Purkinje cell (primary cell): ENCODE data around the gene TSPY2. TPM values are rescaled to one million over a fixed set of nuclear protein-coding genes. Genes with fewer than 3 reads are reported as not detected.

Experiments used
- polyA plus RNA-seq: library from polyadenylated mRNA; unstranded; fragments of >200 nt; fragmentation: Nextera tagmentation; gene quantifications from 2 replicates; pipeline ENCODE4 v1.2.1, GENCODE V29; 2014

TSPY2 gene, protein sequence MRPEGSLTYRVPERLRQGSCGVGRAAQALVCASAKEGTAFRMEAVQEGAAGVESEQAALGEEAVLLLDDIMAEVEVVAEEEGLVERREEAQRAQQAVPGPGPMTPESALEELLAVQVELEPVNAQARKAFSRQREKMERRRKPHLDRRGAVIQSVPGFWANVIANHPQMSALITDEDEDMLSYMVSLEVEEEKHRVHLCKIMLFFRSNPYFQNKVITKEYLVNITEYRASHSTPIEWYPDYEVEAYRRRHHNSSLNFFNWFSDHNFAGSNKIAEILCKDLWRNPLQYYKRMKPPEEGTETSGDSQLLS
- not detected in 2 replicates for polyA plus RNA-seq

DNA sequence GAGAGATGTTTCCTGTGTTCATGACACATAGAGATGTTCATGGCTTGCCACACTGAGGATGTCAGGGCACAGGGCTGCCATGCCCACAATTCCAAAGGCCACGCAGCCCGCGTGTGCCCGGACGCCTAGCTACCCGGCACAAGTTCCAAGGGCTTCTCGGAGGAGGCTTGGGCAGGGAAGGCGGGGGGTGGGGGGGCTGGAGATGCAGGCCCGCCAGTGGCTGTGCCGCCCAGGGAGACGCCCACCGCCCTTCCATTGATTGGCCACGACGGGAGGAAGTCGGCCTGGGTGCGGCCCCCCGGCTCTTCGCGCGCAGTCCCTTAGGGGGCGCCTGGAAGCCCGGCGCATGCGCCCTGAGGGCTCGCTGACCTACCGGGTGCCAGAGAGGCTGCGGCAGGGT, at the start of gene TSPY2:
TSS of gene TSPY2 (plus strand) at position 301 of the 400 bp plus-strand sequence. CDS start at position 347, 46 bp downstream.

